Right lobe of liver (tissue), 6 donors: ENCODE results near the gene AARS2. TPM values are rescaled to one million over a fixed set of nuclear protein-coding genes. Genes with fewer than 3 reads are reported as not detected.

Experiments used
- ATAC-seq, 4 donors: fragments of 200-7000 bp; cut with Tn5 transposase; one replicate each; pipeline ENCODE4 v1.9.1; 2020; ENCODE audit warnings: mild to moderate bottlenecking in 4 of 4, moderate library complexity in 4 of 4
- DNase-seq, 3 donors: peaks; one replicate each; pipeline ENCODE4 v3.0.0-alpha.2; 2020
- H3K27ac ChIP-seq, 3 donors: fragments of 200-600 bp; one replicate each; pipeline ENCODE4 v1.8.0; 2022
- H3K27me3 ChIP-seq, 2 donors: fragments of 200-600 bp; one replicate each; pipeline ENCODE4 v1.8.0; 2022
- H3K36me3 ChIP-seq, 4 donors: fragments of 200-600 bp; sonication (generic) in 1 of 4; one replicate each; pipeline versions ENCODE4 v1.5.1 to v1.8.0; 2017 to 2022; ENCODE audit warnings: control low read depth in 1 of 4
- H3K4me1 ChIP-seq, 4 donors: fragments of 200-600 bp; sonication (generic) in 1 of 4; one replicate each; pipeline versions ENCODE4 v1.5.1 to v1.8.0; 2017 to 2022; ENCODE audit warnings: control low read depth in 1 of 4
- H3K4me3 ChIP-seq, 3 donors: fragments of 200-600 bp; one replicate each; pipeline ENCODE4 v1.8.0; 2022
- H3K9me3 ChIP-seq, 4 donors: fragments of 200-600 bp; sonication (generic) in 1 of 4; one replicate each; pipeline versions ENCODE4 v1.5.1 to v1.8.0; 2017 to 2022; ENCODE audit warnings: control low read depth in 1 of 4
- POLR2A ChIP-seq: fragments of 450-650 bp; IDR thresholded peaks from one replicate; pipeline ENCODE4 v1.6.1; 2017; ENCODE audit warnings: antibody characterized with exemption, mild to moderate bottlenecking
- WGBS: methylation state at CpG from one replicate; pipeline ENCODE4 v1.1.6; 2018; ENCODE audit warnings: low coverage, low lambda C conversion rate; ENCODE audit not compliant: insufficient coverage; ENCODE audit errors: missing lambda C conversion rate; 5-methylcytosine and 5-hydroxymethylcytosine counted together
- intact Hi-C, 2 donors: fragments of 100-400 bp; cut with DNase I; formaldehyde crosslinking; loops; one replicate each; pipeline versions ENCODE4 v1.11.2 to v1.14.1; 2022
- total RNA-seq, 6 experiments: library from RNA; depleted of rRNA in 2 of 6; stranded (reverse); fragments of >200 nt in 2 of 6; fragmentation: NEBNext Ultra II Directional in 3 of 6; extraction: Animal tissue kit (Norgen Biotek cat#: 25700) in 3 of 6; gene quantifications; one replicate each; pipeline versions ENCODE4 v1.1.0 to v1.2.4, GENCODE V29; 2016 to 2023
- TF ChIP-seq, protein P1 (sequence below), 4 donors: fragments of 200-600 bp in 3 of 4; fragments of 450-650 bp in 1 of 4; IDR thresholded peaks; one replicate each; pipeline versions ENCODE4 v1.5.1 to v1.8.0; 2016 to 2022; ENCODE audit warnings: antibody characterized with exemption in 4 of 4, mild to moderate bottlenecking in 2 of 4
- donor health status: DM: no; HTN: yes; CAD: no.
- donor health status: DM: no; HTN: no; CAD: no.
- donor health status: DM: no; HTN: no; CAD: no.
- donor health status: DM: no; HTN: yes; CAD: no.
- donor health status: DM: no; HTN: yes; CAD: no.

Gene AARS2
- total RNA-seq, 6 experiments from 2014 or later: 5.5 to 9.8 (median 7.0) TPM

DNA sequence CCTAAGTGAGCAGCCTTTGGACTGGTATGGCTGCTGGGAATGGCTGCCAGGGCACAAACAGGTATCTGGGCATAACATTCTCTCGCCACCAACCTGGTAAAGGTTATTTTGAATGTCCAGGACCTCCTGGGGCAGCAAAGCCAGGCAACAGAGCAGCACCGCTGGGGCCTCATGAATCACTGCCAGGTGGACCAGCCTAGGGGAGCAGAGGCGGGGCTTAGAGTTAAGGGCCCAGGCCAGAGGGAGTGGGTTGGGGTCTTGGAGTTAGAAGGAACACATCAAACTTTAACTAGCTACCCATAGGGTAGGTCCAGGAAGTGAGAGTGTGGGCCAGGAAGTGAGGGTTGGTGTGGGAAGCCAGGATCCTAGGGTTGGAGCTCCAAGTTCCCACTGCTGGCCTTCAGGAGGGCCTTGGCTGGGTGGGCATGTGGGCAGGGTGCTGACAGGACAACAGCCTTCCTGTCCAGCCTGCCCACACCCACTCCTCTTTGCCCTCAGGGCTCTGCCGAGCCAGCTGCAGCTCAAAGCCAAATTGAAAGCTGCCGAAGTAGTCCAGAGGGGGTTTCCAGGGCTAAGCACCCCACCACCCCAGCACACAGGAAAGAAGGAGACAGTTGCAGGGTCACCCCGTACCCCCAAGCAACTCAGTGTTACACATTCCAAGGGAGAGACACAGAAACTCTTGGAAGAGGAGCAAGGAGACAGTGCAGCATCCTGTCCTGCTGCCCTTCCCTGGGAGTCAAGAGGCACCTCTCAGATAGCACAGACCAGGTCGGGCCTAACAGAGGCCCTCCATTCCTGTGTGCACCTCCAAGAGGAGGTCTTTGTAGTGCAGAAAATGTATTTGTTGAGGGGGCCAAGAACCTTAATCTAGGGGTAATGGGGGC lies 50.4 kb downstream of the AARS2 start:
- 39% methylated on average over 4 of the region's 7 CpGs for WGBS
- H3K4me3 ChIP-seq: peak overlapping the region in 2 of 3 donors; percentile 67 to 97
- intact Hi-C loops: no loop called here

DNA sequence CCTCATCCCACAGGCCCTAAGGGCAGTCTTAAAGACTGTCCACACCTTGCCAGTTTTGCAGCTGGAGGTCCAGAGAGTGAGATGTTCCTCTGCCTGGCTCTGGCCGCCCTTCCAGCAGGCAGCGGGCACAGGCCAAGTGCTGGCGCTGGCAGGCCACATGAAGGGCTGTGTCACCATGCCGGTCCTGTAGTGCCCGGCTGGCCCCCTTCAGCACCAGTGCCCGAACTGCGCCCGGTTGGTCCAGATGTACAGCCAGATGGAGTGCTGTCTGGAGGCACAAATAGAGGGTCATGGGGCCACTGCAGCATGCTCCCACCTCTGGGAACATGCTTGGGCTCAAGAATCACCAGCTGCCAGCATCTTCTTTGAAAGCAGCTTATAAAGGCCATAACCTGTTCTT lies 51.6 kb downstream of the AARS2 start:
- peaks cover 0 to 18% (median 7%) of the 10 kb centered on the region in 4 donors for H3K4me1 ChIP-seq

More for the DNA sequence above, 50.4 kb downstream of the AARS2 start:
- Histone ChIP-seq H3K9me3 (no peaks in the 10 kb centered on the region), H3K27ac (peak overlapping the region in 2 of 3 donors; percentile 58 to 88), H3K27me3 (no peaks in the 10 kb centered on the region), H3K4me1 (peaks cover 0 to 16% (median 7%) of the 10 kb centered on the region in 4 donors), H3K36me3 (peaks cover 0 to 11% (median 0%) of the 10 kb centered on the region in 4 donors)
- DNase-seq (peak in 1 of 3 donors; percentile 52), ATAC-seq (no peak)
- no peak for TF ChIP-seq POLR2A
- TF ChIP-seq, protein P1, sequence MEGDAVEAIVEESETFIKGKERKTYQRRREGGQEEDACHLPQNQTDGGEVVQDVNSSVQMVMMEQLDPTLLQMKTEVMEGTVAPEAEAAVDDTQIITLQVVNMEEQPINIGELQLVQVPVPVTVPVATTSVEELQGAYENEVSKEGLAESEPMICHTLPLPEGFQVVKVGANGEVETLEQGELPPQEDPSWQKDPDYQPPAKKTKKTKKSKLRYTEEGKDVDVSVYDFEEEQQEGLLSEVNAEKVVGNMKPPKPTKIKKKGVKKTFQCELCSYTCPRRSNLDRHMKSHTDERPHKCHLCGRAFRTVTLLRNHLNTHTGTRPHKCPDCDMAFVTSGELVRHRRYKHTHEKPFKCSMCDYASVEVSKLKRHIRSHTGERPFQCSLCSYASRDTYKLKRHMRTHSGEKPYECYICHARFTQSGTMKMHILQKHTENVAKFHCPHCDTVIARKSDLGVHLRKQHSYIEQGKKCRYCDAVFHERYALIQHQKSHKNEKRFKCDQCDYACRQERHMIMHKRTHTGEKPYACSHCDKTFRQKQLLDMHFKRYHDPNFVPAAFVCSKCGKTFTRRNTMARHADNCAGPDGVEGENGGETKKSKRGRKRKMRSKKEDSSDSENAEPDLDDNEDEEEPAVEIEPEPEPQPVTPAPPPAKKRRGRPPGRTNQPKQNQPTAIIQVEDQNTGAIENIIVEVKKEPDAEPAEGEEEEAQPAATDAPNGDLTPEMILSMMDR (IDR thresholded peaks at IDR 0.05): no peak

DNA sequence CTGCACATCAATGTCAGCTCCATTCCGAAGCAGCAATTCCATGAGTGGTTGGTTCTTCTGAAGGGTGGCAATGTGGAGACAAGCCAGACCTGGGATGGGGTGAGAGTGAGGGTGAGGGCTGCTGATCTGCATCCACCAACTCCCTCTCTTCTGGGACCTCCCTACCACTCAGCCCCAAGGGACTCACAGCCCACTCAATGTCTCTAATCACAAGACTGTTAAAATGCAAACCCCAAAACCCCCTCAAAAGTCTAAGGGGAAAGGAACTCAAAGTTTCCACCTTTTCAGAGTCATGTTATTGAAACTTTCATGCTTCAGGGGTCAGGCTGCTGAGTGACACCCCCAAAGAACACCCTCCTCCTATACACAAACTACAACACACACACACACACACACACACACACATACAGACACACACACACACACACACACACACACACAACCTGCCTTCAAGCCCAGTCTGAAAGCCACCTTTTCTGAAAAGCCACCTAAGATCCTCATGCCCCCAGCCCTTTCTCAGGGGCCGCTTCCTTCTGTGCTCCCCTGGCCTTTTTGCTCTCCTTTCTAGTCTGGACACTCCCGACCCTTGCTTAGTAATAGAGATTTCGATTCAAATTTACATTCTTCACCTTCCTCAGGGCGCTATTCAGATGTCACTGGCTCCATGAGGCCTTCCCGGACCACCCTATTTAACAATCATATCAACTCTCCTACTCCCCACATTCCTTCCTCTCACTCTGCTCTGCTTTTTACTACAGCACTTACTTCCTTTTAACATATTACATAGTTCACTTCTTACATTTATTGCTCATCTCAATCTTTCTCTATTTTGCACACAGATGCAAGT lies 52.5 kb downstream of the AARS2 start:
- ATAC-seq (no peak), DNase-seq (no peak)
- peaks cover 0 to 11% (median 0%) of the 10 kb centered on the region in 4 donors for H3K36me3 ChIP-seq
- H3K9me3 ChIP-seq: no peaks in the 10 kb centered on the region
- H3K4me1 ChIP-seq: peaks cover 0 to 25% (median 7%) of the 10 kb centered on the region in 4 donors
- intact Hi-C loops: no loop called here
- H3K27me3 ChIP-seq: no peaks in the 10 kb centered on the region
- TF ChIP-seq, protein P1 (IDR thresholded peaks at IDR 0.05): no peak
- TF ChIP-seq POLR2A: no peak
- no peak overlapping the region for H3K27ac ChIP-seq
- H3K4me3 ChIP-seq: no peak overlapping the region
- 88% methylated on average over 6 of the region's 6 CpGs for WGBS

More for the DNA sequence above, 51.6 kb downstream of the AARS2 start:
- no peaks in the 10 kb centered on the region for H3K27me3 ChIP-seq
- WGBS: 60% methylated on average over 1 of the region's 8 CpGs
- no peak overlapping the region for H3K4me3 ChIP-seq
- TF ChIP-seq POLR2A: no peak
- TF ChIP-seq, protein P1 (IDR thresholded peaks at IDR 0.05): no peak
- peak in 1 of 3 donors; percentile 49 for DNase-seq
- intact Hi-C loops: no loop called here
- ATAC-seq: no peak
- no peak overlapping the region for H3K27ac ChIP-seq
- H3K36me3 ChIP-seq: peaks cover 0 to 11% (median 0%) of the 10 kb centered on the region in 4 donors
- no peaks in the 10 kb centered on the region for H3K9me3 ChIP-seq

DNA sequence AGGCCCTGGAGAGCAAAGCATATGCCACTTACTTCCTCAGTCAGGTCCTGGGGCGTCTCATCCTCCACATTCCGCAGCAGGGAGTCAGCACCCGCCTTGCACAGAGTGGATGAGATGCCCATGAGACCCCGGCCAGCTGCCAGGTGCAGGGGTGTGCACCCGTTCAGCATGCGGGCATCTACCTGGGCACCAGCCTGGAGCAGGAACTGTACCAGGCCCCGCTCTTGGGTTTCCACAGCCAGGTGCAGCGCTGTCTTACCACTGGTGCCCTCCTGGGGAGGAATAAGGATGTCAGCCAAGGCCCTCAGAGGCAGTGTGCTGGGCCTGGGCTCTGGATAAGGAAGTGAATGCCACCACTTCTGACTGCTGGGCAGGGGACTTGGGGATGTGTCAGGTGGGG lies 53.1 kb downstream of the AARS2 start:
- H3K27ac ChIP-seq: no peak overlapping the region
- no peaks in the 10 kb centered on the region for H3K9me3 ChIP-seq
- WGBS: 90% methylated on average over 6 of the region's 8 CpGs
- peak in 2 of 3 donors; percentile 23 to 53 for DNase-seq
- no peaks in the 10 kb centered on the region for H3K27me3 ChIP-seq
- intact Hi-C loops: no loop called here
- H3K4me1 ChIP-seq: peaks cover 0 to 25% (median 7%) of the 10 kb centered on the region in 4 donors
- no peak for ATAC-seq
- no peak for TF ChIP-seq POLR2A
- TF ChIP-seq, protein P1 (IDR thresholded peaks at IDR 0.05): no peak
- peaks cover 0 to 13% (median 0%) of the 10 kb centered on the region in 4 donors for H3K36me3 ChIP-seq
- H3K4me3 ChIP-seq: no peak overlapping the region
